ENCODE data around the gene ENDOV.

Gene ENDOV

GRCh38 chr17:80442323-80442659 is 27.3 kb downstream of the ENDOV start:
- no peak for DNase-seq (ENCODE audit: low spot score)
- TF ChIP-seq CTCF (IDR thresholded peaks at IDR 0.05; ENCODE audit: extremely low read depth, insufficient read depth, missing control alignments) = no peak
- in situ Hi-C loops (cut with MboI; ENCODE audit: low pct_unique_long_range_greater_than_20kb, low sequenced_read_pairs, unreplicated experiment) = no loop called here

- in situ Hi-C loops (cut with MboI; ENCODE audit: low pct_unique_long_range_greater_than_20kb, low sequenced_read_pairs, unreplicated experiment) = no loop called here
- no peak for TF ChIP-seq CTCF (IDR thresholded peaks at IDR 0.05; ENCODE audit: extremely low read depth, insufficient read depth, missing control alignments)
- no peak for DNase-seq (ENCODE audit: low spot score)
Measured at GRCh38 chr17:80442764-80443163, 27.8 kb downstream of the ENDOV start.

- no peak for DNase-seq (ENCODE audit: low spot score)
- TF ChIP-seq CTCF (IDR thresholded peaks at IDR 0.05; ENCODE audit: extremely low read depth, insufficient read depth, missing control alignments) = no peak
- in situ Hi-C loops (cut with MboI; ENCODE audit: low pct_unique_long_range_greater_than_20kb, low sequenced_read_pairs, unreplicated experiment) = no loop called here
Measured at GRCh38 chr17:80443498-80443897, 28.5 kb downstream of the ENDOV start.

- DNase-seq (ENCODE audit: low spot score) = no peak
- in situ Hi-C loops (cut with MboI; ENCODE audit: low pct_unique_long_range_greater_than_20kb, low sequenced_read_pairs, unreplicated experiment) = no loop called here
- no peak for TF ChIP-seq CTCF (IDR thresholded peaks at IDR 0.05; ENCODE audit: extremely low read depth, insufficient read depth, missing control alignments)
Measured at GRCh38 chr17:80443916-80444643, 29.1 kb downstream of the ENDOV start.

- TF ChIP-seq CTCF (IDR thresholded peaks at IDR 0.05; ENCODE audit: extremely low read depth, insufficient read depth, missing control alignments) = no peak
- no peak for DNase-seq (ENCODE audit: low spot score)
- in situ Hi-C loops (cut with MboI; ENCODE audit: low pct_unique_long_range_greater_than_20kb, low sequenced_read_pairs, unreplicated experiment) = no loop called here
Measured at GRCh38 chr17:80444644-80444979, 29.6 kb downstream of the ENDOV start.

- no peak for TF ChIP-seq CTCF (IDR thresholded peaks at IDR 0.05; ENCODE audit: extremely low read depth, insufficient read depth, missing control alignments)
- in situ Hi-C loops (cut with MboI; ENCODE audit: low pct_unique_long_range_greater_than_20kb, low sequenced_read_pairs, unreplicated experiment) = no loop called here
- no peak for DNase-seq (ENCODE audit: low spot score)
Measured at GRCh38 chr17:80445007-80445725, 30.2 kb downstream of the ENDOV start.
